Heart right ventricle (tissue), 16 donors: ENCODE results near the gene MYH15. TPM values are rescaled to one million over a fixed set of nuclear protein-coding genes. Genes with fewer than 3 reads are reported as not detected.

Source experiments
- ATAC-seq, 8 donors: fragments of 200-7000 bp; cut with Tn5 transposase; one replicate each; pipeline ENCODE4 v1.9.1; 2020; ENCODE audit warnings: mild to moderate bottlenecking in 8 of 8, moderate library complexity in 8 of 8, moderate number of reproducible peaks in 1 of 8
- DNase-seq, 2 donors: peaks; one replicate each; pipeline ENCODE4 v3.0.0-alpha.2; 2020
- H3K27ac ChIP-seq, 10 donors: fragments of 200-600 bp; sonication (generic) in 2 of 10; one replicate each; pipeline versions ENCODE4 v1.5.0 to v1.8.0; 2020 to 2022; ENCODE audit warnings: mild to moderate bottlenecking in 3 of 10
- H3K27me3 ChIP-seq, 7 donors: fragments of 200-600 bp; one replicate each; pipeline ENCODE4 v1.8.0; 2021 to 2022; ENCODE audit warnings: mild to moderate bottlenecking in 2 of 7
- H3K36me3 ChIP-seq, 9 donors: fragments of 200-600 bp; sonication (generic) in 1 of 9; one replicate each; pipeline versions ENCODE4 v1.5.0 to v1.8.0; 2020 to 2022; ENCODE audit warnings: mild to moderate bottlenecking in 2 of 9
- H3K4me1 ChIP-seq, 9 donors: fragments of 200-600 bp; sonication (generic) in 1 of 9; one replicate each; pipeline versions ENCODE4 v1.5.0 to v1.8.0; 2020 to 2022; ENCODE audit warnings: mild to moderate bottlenecking in 4 of 9
- H3K4me3 ChIP-seq, 10 donors: fragments of 200-600 bp; sonication (generic) in 2 of 10; one replicate each; pipeline versions ENCODE4 v1.5.0 to v1.8.0; 2020 to 2022; ENCODE audit warnings: mild to moderate bottlenecking in 7 of 10, moderate library complexity in 2 of 10
- H3K9me3 ChIP-seq, 11 donors: fragments of 200-600 bp in 10 of 11; sonication (generic) in 2 of 11; one replicate each; pipeline versions ENCODE4 v1.5.0 to v1.8.0; 2013 to 2022; ENCODE audit warnings: mild to moderate bottlenecking in 2 of 11, control low read depth in 1 of 11, moderate library complexity in 1 of 11
- WGBS, 2 donors: extraction: QIAGEN DNeasy Blood & Tissue Kit; methylation state at CpG; one replicate each; pipeline ENCODE4 v1.1.7; 2013; ENCODE audit warnings: inconsistent platforms in 1 of 2; 5-methylcytosine and 5-hydroxymethylcytosine counted together
- intact Hi-C, 10 donors: fragments of 100-400 bp; cut with DNase I; formaldehyde crosslinking; loops; one replicate each; pipeline versions ENCODE4 v1.11.1 to v1.14.2; 2022
- polyA plus RNA-seq, 2 donors: library from polyadenylated mRNA; stranded (reverse); fragments of 200-250 nt; gene quantifications; one replicate each; pipeline ENCODE4 v1.2.3, GENCODE V29; 2013
- total RNA-seq, 10 donors: library from RNA; stranded (reverse); fragmentation: NEBNext Ultra II Directional in 3 of 10; extraction: Animal tissue kit (Norgen Biotek cat#: 25700) in 3 of 10; gene quantifications; one replicate each; pipeline versions ENCODE4 v1.2.1 to v1.2.4, GENCODE V29; 2021 to 2023
- TF ChIP-seq, protein P1 (sequence below), 9 donors: fragments of 200-600 bp; sonication (generic) in 2 of 9; IDR thresholded peaks; one replicate each; pipeline versions ENCODE4 v1.5.0 to v1.8.0; 2021 to 2022; ENCODE audit warnings: antibody characterized with exemption in 9 of 9, mild to moderate bottlenecking in 5 of 9, moderate library complexity in 1 of 9
- donor health status: Arrhythmogenic right ventricular cardiomyopathy.
- donor health status: ischemic (EF 13 %, LVEDD 7.1; RV severe dilation, severe dysfunction).
- donor health status: healthy with polysubstance abuse.
- donor health status: DM: no; HTN: yes; CAD: no.
- donor health status: DM: no; HTN: no; CAD: no.
- donor health status: ischemic (EF 25% LVEDD 6.9; RV normal size, moderate dysfunction).
- donor health status: ischemic (EF 25% LVEDD 5.7; RV mildly dilated, moderate dysfunction).
- donor health status: healthy.
- donor health status: DM: yes; HTN: yes; CAD: no.
- donor health status: Ischemic cardiomyopathy.
- donor health status: ischemic (EF 35%, LVEDD 5.7; RV mildly dilated, moderate dysfunction).
- donor health status: nonischemic (EF 11% LVEDD 7.7; RV severe dilation, severe dysfunction).
- donor health status: DM: yes; HTN: yes; CAD: no.
- donor health status: PGD.
- donor health status: ischemic (EF 29% LVEDD 5.4; RV normal size, mild dysfunction).
- donor health status: nonischemic (EF 23%, LVEDD 6.1; RV moderate dilation, normal function).

MYH15 gene
- total and polyA plus RNA-seq, 12 donors, result 0.12 to 1.1 (median 0.26) TPM

DNA sequence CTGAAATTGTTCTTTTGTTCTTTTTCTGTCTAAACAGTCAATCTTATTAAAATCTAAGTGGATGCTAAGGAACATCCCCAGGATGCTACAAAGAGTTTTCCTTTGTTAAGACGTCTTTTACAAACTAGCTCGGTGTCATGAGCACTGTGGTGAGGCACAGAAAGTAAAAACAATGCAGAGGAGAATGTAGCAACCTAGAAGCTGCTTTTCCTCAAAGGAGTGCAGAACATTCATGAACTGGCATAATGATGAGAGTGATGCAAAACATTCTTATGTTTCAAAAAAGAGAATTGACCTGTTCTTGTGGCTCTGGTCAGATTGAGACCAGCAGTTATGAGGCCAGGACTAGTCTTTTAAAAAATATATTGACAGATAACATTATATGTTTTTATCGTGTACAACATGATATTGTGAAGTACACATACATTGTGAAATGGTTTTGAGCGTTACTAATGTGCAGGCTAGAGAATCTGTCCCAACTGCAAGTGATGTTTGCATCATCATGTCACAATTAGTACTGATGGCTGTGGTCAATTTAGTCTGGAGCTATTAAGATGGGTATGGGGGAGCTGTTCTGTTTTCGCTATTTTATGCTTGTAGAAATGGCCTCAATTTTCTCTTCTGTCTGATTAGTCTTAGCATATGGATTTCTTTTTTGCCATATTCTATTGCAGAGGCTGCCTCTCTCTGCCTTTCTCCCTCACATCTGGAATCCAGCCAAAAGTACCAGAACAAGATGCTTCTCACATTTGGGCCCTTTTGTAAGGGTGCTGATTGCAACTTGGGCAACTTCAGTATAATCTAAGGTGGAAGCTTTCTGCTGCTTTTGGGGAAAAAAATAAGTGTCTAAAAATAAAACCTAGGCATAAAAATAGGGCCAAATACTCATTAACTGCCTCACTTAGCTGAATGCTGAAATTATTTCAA, 163.8 kb downstream of the MYH15 start:
- intact Hi-C loops, result no loop called here
- H3K36me3 ChIP-seq, result no peaks in the 10 kb centered on the region
- ATAC-seq (no peak), DNase-seq (no peak)
- H3K4me1 ChIP-seq, result peaks cover 0 to 4% (median 0%) of the 10 kb centered on the region in 9 donors
- no peaks in the 10 kb centered on the region for H3K9me3 ChIP-seq
- TF ChIP-seq, protein P1, sequence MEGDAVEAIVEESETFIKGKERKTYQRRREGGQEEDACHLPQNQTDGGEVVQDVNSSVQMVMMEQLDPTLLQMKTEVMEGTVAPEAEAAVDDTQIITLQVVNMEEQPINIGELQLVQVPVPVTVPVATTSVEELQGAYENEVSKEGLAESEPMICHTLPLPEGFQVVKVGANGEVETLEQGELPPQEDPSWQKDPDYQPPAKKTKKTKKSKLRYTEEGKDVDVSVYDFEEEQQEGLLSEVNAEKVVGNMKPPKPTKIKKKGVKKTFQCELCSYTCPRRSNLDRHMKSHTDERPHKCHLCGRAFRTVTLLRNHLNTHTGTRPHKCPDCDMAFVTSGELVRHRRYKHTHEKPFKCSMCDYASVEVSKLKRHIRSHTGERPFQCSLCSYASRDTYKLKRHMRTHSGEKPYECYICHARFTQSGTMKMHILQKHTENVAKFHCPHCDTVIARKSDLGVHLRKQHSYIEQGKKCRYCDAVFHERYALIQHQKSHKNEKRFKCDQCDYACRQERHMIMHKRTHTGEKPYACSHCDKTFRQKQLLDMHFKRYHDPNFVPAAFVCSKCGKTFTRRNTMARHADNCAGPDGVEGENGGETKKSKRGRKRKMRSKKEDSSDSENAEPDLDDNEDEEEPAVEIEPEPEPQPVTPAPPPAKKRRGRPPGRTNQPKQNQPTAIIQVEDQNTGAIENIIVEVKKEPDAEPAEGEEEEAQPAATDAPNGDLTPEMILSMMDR (IDR thresholded peaks at IDR 0.05), result no peak
- H3K4me3 ChIP-seq, result no peak overlapping the region
- no peak overlapping the region for H3K27ac ChIP-seq
- H3K27me3 ChIP-seq, result no peaks in the 10 kb centered on the region
- whole genome bisulfite sequencing, 2 donors, result 83 to 84% methylated on average over 5 of the region's 5 CpGs

DNA sequence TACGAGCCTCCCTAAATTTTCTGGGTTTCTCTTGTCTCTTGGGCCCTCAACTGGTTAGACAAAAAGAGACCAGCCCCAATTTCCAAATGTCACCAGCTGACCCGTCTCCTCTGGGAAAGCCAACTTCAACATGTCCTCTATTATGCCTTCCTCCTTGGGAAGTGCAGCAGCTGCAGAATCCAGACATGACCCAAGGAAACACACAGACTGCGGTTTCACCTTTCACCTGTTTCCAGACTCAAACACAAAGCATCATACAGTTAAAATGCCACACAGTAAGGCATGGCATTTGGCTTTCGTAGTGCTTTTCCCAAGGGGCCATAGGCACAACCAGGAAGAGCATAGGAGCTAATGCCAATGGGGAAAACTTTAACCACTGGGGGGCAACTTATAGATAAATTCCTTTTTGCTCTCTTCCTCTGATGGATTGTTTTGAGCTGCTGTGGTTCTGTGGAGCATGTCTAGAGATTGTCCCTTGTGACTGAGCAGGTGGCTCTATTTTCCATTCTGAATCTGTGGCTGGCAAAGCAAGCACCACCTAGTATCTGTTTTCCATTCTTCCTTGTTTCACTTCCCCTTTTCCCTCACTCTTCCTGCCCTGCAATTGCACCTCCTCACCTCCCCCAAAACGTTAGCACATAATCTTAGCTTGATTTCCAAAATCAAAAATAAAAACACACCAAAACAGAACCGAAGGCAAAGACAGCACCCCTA, 164.7 kb downstream of the MYH15 start:
- no peak for ATAC-seq
- WGBS, 2 donors, result 45 to 72% methylated on average over 6 of the region's 6 CpGs
- no peaks in the 10 kb centered on the region for H3K27me3 ChIP-seq

DNA sequence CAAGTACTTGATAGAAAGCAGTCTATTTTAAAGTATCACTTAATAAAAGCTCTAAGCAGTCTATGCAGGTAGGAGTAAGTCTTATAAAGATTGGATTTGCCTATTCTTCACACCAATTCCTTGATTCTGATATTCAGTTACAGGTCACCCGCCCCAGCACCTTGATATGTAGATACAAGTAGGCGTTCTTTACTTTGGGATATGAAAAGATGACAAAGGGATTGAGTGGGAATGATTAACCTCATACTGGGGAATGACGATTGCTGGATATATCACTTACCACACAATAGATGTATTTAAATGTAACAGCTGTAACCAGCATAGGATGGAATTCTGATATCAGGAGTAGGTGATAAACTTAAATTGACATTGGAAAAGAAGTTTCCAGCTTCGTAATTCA, 166.9 kb downstream of the MYH15 start:
- no peaks in the 10 kb centered on the region for H3K27me3 ChIP-seq
- DNase-seq (no peak), ATAC-seq (no peak)
- peaks cover 0 to 4% (median 0%) of the 10 kb centered on the region in 9 donors for H3K4me1 ChIP-seq
- no peak overlapping the region for H3K27ac ChIP-seq
- WGBS, 2 donors, result 72 to 73% methylated on average over 4 of the region's 4 CpGs
- no peaks in the 10 kb centered on the region for H3K36me3 ChIP-seq
- no peak overlapping the region for H3K4me3 ChIP-seq
- intact Hi-C loops, result no loop called here
- TF ChIP-seq, protein P1 (IDR thresholded peaks at IDR 0.05), result no peak
- no peaks in the 10 kb centered on the region for H3K9me3 ChIP-seq

More for the DNA sequence above, 164.7 kb downstream of the MYH15 start:
- no peak for DNase-seq
- intact Hi-C loops, result no loop called here
- TF ChIP-seq, protein P1 (IDR thresholded peaks at IDR 0.05), result no peak
- no peaks in the 10 kb centered on the region for H3K36me3 ChIP-seq
- H3K4me3 ChIP-seq, result no peak overlapping the region
- peaks cover 0 to 4% (median 0%) of the 10 kb centered on the region in 9 donors for H3K4me1 ChIP-seq
- H3K27ac ChIP-seq, result no peak overlapping the region
- H3K9me3 ChIP-seq, result no peaks in the 10 kb centered on the region

DNA sequence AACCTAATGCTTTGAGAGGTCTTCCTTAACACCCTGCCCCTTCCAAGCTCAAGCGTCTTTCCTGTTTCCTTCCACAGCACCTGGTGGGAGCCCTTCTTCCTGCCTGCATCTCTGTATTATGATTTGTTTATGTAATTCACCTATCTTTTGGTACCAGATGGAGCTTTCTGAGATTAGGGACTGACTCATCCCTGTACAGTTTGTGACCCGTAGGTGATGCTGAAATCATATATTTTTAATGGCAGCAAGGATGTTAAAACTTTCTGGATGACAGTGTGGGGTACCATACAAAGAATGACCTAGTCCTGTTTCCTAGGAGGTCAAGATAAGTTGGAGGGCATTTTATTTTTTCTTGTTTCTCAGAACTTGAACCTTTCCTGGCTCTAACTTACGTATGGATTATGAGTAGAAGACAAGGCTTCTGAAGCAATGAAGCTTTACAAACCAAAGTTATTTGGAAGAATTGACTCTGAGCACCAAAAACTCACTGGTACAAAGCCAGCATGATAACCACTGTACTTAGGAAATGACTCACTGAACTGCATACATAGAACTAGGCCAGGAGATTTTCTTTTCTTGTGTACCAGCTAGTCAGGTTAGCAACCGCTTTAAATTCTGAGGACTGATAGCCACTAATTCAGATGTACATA, 167.4 kb downstream of the MYH15 start:
- H3K27me3 ChIP-seq, result no peaks in the 10 kb centered on the region

More for the DNA sequence above, 167.4 kb downstream of the MYH15 start:
- H3K4me1 ChIP-seq, result peaks cover 0 to 4% (median 0%) of the 10 kb centered on the region in 9 donors
- no peak overlapping the region for H3K4me3 ChIP-seq
- no peak for DNase-seq
- TF ChIP-seq, protein P1 (IDR thresholded peaks at IDR 0.05), result no peak
- ATAC-seq, result no peak
- no peak overlapping the region for H3K27ac ChIP-seq
- no peaks in the 10 kb centered on the region for H3K9me3 ChIP-seq
- 59 to 65% methylated on average over 4 of the region's 4 CpGs for WGBS, 2 donors
- intact Hi-C loops, result no loop called here
- no peaks in the 10 kb centered on the region for H3K36me3 ChIP-seq
